ENCODE measurements around the gene ZDHHC5.
"Not testable (repeated sequence)": the region's sequence is repeated elsewhere in the genome, so short reads cannot be mapped to it uniquely, and the experiment has no call there.

Gene ZDHHC5

DNA sequence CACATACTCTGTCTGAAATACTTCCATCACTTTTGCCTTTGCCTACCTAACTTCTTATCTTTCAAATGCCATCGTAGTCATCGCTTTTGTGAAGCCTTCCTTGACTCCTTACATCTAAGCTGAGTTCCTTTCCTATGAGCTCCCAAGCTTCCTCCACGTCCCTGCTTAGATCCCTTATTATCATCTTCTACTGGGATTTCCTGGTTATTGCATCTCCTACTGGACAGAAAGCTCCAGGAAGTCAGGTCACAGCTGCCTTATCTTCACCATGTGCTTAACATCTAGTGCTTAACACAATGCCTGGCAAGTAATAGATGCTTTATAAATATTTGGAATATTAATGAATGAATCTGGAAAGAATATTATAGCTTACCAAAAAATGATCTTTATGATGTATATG lies 24.1 kb upstream of the ZDHHC5 start:
- no peak for DNase-seq

DNA sequence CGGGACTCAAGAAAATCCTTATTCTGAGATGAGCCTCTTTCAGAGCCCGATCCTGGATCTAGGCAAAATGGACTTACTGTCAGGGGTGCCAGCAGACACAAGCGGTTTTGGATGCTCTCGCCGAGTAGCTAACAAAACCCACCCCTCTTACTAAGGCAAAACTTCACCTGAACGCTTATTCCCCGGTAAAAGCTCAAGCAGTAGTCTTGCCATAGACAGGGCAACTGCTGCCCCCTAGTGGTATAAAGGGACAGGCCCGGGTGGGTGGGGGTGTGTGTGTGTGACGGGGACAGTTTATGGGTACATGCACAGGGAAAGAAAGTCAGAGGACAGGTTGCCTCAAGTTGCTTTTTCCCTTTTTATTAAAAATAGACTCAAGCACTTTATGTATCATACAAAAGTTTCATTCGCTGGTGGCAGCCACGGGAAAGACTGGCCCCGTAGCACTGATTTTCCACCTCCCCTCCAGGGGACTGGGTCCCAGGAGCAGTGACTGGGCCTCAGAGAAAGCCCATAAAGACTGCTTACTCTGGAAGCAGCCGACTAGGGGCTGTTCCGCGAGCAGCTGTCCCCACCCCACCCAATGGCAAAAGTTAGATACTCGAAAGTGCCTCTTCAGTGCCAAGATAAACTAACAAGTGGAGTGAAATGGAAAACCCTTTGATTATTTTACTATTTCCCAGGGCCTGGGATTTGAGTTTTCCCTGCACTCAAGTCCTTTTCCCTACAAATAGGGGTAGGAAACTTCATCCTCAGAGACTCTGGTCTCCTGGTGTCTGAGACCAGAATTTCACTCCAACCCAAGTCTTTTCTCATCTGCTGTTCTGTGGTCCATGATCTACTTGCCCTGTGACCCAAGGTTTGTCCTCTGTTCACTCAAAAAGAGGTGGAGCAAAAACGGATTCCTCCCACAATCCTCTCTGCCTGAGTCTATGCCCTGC lies 22.9 kb upstream of the ZDHHC5 start:
- peak in 47 of 51 donors; percentile 15 to 88 (median 62) for DNase-seq

DNA sequence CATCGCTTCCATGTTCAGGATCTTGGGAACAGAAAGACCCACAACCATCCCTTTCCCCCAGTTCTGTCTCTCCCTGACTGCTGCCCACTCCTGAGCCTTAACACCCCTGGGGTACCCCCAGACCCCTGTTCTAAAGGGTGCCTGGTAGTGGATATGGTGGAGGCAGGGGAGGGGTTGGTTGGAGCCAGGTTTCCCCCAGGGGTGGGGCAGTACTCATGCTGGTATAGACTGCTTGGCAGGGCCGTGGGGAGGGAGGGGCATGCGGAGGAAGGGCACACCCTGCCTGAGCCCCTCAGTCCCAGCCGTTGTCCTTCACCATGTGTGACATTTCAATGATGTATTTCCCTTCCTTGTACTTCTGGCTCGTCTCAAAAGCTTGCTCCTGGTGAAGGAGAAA lies 22.2 kb upstream of the ZDHHC5 start:
- DNase-seq, result no peak

DNA sequence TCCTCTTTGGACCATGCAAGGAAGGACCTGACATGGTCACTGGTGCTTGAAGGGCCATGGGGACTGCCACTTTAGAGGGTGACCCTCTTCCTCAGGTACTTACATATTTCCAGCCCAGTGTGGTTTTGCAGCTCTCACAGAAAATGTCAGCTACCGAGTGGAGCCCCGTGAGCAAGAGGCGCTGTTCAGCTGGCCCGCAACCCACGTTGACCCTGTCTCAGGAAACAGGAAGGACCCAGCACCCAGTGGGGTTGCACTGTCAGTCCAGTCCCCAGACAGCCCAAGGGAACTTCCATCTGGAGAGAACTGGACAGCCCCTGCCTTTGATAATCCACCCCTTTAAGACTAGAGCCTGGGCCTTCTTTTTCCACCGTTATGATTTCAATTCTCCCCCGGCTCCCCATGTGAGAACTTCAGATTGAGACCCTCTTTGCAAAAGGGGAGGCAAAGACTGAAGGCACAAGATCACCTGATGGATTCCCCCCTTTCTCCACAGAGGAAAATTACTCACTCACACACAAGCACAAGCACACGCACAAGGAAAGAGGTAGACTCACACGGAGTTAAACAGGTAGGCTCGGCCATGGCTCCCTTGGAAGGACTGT lies 21.6 kb upstream of the ZDHHC5 start:
- DNase-seq, result peak in 2 of 51 donors; percentile 4 to 6

DNA sequence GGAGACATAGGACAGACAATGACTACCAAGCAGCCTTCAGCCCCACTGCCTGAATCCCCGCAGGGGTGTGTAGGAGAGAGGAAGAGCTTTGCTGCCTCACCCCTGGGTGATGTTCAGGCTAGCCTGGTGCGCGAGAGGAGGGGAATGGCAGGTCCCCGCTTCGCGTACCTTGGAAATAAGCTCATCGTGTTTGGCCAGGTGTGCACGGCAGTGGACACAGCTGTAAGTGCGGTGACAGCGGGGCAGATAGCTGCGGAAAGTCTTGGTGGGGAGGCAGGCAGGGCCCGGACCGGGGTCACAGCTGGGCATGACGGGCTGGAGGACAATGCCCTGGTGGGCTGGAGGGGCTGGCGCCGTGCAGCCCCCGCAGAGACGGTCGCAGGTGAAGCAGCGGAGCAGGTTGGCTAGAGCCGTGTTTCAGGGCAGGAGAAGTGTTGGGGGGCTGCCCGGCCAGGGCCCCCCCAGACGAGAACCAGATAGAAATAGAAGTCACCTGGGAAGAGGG lies 21.1 kb upstream of the ZDHHC5 start:
- DNase-seq, result peak in 2 of 51 donors; percentile 6 to 36

DNA sequence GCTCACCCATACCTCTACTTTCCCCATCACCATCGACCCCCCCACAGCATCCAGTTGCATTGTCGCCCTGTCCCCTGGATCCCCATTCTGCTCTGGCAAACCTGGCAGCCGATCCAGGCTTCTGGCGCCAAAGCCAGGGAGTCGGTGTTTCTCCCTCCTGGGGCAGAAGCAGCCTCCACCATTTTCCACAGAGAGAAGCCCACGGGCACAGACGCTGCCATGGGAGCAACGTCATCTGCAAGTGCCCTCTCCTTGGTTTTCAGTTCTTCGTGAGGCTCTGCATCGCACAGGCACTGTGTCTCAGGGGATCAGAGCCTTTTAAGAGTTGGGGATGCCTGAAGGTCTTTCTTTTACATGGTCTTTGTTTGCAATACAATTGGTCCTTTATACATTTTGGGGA lies 20.5 kb upstream of the ZDHHC5 start:
- peak in 5 of 51 donors; percentile 4 to 53 (median 25) for DNase-seq

DNA sequence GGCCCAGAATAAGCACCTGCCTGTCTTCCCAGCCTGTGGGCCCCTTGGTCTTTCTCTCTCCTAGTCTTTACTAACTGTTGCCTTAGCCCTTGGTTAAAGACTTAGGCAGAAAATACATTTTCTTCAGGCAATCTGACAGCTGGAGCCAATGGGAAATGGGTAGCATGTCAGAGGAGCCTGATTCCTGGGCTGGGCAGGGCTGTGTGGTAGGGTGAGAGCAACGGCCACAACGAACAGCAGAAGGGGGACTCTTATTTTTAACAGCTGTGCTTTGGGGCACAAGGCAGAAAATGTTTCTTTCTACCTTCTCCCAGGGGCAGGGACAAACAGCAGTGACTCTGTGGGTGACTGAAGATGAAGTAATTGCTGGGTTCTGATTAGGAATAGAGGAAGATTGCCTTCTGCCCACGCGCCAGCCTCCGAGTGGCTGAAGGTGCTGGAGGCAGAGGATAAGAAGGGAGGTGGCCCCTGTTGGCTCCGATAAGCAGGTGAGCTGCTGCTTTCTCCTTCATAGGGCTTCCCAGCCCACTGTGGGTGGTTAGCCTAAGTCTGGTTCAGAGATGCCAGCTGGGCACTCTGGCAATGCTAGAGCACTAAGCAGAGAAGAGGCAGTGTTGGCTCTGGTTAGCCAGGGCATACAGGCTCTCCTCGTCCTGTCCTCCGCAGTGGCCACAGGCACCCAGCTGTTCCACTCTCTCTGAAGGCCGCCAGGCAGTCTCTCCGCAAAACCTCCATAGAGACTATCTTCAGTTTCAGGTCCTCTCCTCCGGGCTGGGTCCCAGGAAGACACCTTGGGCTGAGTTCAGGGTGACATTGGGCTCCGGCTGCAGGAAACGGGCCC lies 19.7 kb upstream of the ZDHHC5 start:
- DNase-seq, result peak in 14 of 51 donors; percentile 21 to 73 (median 33)

DNA sequence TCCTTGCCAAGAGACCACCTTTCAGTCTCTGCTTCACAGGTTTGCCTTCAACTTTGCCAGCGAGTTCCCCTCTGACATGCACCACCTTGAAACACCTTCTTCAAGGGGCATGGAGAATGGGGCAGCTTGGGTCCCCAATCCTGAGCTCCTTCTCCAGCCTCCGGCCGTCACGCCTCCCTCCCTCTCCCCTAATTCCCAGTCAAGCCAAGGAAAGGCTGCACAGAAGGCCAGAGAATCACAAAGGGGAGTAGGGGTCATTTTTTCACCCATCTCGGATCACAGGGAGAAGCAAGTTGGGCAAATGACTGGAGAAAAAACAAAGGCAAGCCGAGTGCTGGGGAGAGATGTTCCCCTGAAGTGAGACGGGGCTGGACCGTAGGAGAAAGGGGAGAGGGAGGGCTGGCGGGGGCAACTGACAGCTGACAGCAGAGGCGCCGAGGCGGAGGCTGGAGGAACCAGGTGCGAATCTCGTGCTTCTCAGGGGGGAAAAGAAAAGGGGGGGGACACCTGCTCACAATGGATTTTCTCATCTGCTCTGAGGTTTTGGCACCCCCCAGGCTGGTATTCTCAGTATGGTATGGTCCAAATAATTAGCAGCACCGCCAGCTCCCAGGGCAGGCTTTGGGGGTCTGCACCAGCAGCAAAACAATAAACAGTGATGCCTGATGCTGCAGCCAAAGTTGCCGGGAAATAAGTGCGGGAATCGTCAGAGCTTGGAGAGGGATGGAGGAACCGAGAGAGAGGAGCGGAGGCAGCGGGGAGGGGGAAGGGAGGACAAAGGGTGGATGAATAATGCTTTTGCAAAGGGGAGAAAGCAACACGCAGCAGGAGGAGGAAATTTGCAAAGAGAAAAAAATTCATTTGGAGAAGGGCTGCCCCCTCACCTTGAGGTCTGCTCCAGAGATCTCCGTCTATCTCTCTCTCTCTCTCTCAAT lies 18.8 kb upstream of the ZDHHC5 start:
- peak in 25 of 51 donors; percentile 6 to 80 (median 34) for DNase-seq

DNA sequence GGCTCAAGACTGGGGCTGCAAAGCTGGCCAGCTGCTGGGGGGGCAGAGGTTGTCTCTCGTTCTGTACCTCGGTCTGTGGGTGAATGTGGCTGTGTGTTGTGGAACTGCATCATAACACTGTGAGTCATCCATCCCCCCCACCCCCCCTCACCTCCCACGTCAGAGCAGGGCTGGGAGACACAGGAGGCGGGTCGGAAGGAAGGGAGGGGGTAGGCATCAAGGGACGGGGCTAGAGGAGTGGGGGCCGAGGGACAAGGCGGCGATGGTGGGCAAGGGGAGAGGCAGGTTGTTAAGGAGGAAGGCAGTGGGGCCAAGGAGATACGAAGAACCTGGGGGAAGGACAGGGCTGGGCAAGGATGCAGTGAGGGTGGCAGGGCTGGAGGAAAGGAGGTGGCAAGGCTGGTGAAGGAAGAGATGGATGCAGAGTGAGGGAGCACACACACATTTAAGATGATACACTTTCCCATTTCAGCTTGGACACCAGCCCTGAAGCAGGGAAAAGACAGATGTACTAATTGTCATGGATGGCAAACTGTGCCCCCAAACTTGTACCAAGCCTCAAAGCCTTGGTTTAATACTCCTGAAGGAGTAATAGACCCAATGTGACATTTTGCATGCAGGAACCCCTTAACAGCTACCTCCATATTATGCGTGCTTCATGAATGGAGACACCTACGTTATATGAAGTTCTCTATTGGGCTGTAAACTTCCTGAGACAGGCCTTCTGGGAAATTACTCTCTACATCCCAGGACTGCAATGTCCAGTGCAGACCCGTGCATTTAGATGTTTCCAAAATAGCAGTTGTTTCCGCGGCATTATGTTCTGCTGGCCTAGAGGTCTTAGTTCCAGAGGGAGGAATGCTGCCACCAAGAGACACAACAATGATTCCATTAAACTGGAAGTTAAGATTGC lies 17.8 kb upstream of the ZDHHC5 start, which contains the start of gene YPEL4:
YPEL4 (minus strand) TSS at position 87 of the 913 bp plus-strand sequence. CDS start 2,805 bp downstream, outside the sequence.
- DNase-seq, result peak in 50 of 51 donors; percentile 15 to 92 (median 72)

DNA sequence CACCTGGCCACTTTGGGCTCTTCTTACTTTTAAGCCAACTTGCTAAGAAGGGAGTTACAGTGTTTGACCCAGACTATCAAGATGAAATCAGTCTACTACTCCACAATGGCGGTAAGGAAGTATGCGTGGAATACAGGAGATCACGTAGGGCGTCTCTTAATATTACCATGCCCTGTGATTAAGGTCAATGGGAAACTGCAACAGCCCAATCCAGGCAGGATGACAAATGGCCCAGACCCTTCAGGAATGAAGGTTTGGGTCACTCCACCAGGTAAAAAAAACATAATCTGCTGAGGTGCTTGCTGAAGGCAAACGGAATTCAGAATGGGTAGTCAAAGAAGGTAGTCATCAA lies 17.2 kb upstream of the ZDHHC5 start:
- DNase-seq, result no peak

DNA sequence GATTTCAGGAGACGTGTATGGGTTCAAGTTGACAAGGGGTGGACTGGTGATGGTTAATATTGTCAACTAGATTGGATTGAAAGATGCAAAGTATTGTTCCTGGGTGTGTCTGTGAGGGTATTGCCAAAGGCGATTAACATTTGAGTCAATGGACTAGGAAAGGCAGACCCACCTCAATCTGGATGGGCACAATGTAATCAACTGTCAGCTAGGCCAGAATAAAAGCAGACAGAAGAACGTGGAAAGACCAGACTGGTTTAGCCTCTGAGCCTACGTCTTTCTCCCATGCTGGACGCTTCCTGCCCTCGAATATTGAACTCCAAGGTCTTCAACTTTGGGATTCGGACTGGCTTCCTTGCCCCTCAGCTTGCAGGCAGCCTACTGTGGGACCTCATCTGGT lies 16.5 kb upstream of the ZDHHC5 start:
- no peak for DNase-seq

DNA sequence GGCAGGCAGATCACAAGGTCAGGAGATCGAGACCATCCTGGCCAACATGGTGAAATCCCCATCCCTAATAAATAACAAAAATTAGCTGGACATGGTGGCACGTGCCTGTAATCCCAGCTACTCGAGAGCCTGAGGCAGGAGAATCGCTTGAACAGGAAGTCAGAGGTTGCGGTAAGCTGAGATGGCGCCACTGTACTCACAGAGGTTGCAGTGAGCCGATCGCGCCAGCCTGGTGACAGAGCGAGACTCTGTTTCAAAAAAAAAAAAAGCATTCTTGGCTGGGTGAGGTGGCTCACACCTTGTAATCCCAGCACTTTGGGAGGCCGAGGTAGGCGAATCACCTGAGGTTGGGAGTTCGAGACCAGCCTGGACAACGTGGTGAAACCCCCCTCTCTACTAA lies 15.7 kb upstream of the ZDHHC5 start:
- not testable (repeated sequence) for DNase-seq

DNA sequence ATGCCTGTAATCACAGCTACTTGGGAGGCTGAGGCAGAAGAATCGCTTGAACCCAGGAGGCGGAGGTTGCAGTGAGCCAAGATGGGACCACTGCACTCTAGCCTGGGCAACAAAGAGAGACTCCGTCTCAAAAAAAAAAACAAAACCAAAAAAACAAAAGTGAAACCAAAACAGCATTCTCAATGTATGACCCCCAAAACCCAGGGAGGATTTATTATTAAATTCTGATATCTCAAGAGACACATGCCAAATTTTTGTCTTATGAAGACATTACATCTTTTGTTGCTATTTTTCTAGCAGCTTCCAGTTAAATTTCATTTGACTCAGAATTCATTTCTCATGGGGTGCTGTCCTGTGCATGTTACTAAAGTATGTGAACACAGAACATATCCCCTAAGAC lies 15.3 kb upstream of the ZDHHC5 start:
- no peak for DNase-seq

DNA sequence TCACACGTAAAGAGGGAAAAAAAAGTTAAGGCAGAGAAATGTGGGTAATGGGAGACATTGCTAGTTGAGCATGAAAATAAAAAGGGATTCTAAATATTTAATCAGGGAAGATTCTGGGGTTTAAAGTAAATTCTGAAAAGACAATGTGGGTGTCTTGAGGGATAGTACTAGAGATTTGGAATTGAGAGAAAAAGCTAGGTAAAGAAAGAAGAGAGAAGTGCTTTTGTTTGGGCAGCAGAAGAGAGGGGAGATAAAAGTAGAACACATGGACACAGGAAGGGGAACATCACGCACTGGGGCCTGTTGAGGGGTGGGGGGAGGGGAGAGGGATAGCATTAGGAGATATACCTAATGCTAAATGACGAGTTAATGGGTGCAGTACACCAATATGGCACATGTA lies 14.8 kb upstream of the ZDHHC5 start:
- no peak for DNase-seq

DNA sequence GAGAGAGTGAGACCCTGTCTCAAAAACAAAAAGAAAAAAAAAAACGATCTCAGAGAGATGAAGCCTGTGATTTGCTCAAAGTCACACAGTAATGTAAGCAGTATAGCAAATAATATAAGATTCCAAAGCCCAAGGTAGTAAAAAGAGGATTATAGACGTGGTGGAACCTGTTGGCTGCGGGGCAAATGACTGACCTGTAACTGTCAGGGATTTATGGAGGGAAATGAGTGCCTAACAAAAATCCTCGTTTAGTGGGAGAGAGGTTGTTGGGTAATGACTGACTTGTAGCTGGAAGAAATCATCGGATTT lies 11.1 kb upstream of the ZDHHC5 start:
- no peak for DNase-seq

DNA sequence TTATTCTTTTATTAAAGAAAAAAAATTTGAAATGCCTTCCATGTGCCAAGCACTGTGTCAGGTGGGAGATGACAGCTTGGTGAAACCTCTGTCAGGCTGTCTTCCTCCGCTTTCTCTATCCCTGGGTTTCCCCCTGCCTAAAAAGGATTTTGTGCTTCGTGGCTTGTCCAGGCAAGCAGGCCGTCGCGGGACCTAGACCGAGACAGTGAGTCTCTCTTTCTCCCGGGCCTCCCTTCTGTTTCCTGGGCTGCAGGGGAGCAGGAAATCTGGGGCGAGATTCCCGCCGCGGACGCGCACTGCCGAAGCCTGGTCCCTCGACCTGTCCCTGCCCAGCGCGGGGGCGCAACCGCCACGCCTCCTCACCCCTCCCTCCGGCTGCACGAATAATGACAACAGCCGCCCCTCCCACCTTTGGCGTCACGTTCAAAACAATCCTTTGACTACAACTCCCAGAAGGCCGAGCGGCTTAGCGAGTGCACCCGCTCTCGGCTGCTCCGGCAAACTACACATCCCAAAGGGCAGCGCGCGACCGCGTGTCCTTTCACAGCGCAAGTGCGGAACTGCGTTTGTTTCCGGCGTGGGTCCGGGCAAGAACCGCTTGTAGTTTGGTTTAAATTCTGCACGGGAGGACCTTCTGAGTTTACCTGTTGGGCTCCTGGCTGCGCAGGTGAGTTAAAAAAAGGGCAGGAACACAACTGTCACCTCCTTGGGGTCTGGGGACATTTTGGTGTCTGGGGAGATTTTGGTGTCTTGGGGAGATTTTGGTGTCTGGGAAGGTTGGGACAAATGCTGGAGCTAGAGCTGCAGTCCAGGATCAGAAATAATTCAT lies 10.5 kb upstream of the ZDHHC5 start, which contains the start of gene CLP1:
CLP1 (plus strand) TSS at position 569 of the 829 bp plus-strand sequence. CDS start 1,715 bp downstream, outside the sequence.
- DNase-seq, result peak; percentile 87 to 100 (median 98)

DNA sequence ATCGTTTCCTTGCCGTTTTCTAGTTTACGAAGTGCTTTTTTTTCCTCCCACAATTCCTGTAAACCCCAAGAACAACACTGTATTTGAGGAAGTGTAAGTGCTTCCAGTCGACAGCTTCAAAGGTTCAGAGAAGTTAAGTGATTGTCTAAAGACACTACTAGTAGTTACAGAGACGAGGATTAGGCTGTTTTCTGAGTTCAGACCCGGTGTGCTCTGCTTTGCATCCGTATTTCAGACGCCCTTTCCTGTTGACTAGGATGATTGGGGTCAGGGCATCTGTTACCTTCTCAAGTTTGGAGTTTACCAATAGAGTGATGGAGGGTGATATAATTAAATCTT lies 9.9 kb upstream of the ZDHHC5 start:
- no peak for DNase-seq

DNA sequence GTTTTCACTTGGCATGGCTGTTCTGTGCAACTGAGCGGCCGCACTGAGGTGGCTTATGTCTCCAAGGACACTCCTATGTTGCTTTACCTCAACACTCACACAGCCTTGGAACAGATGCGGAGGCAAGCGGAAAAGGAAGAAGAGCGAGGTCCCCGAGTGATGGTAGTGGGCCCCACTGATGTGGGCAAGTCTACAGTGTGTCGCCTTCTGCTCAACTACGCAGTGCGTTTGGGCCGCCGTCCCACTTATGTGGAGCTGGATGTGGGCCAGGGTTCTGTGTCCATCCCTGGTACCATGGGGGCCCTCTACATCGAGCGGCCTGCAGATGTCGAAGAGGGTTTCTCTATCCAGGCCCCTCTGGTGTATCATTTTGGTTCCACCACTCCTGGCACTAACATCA lies 8.2 kb upstream of the ZDHHC5 start:
- DNase-seq, result no peak

DNA sequence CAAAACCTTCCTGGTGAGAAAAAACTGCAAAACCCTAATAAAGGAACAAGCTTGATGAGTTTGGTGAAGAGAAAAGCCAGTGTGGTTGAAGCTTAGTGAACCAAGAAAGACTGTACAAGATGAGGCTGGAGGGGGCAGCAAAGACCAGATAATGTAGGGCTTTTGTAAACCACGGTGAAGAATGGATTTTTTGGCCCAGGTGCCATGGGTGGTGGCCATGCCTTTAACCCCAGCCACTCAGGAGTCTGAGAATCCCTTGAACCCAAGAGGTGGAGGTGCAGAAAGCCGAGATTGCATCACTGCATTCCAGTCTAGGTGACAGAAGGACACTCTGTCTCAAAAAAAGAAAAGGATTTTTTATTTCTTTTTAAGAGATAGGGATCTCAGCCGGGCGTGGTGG lies 5.0 kb upstream of the ZDHHC5 start:
- DNase-seq, result no peak
